Endothelial cell of umbilical vein (primary cell): ENCODE results near the gene SIRPD. TPM values are rescaled to one million over a fixed set of nuclear protein-coding genes. Genes with fewer than 3 reads are reported as not detected.

Source experiments
- BruUV-seq: library from RNA; stranded (reverse); fragments of 400-500 nt; replicated peaks from 2 replicates; lab custom pipeline; 2021; lab: Mats Ljungman, UMichigan
- CTCF ChIA-PET: fragments of 300-600, 350-600 bp; sonication (Branson Sonifier 250); formaldehyde crosslinking; loops from one replicate; lab custom pipeline; 2021; ENCODE audit warnings: antibody characterized with exemption, inconsistent platforms; lab: Charles Lee
- POLR2A ChIA-PET: fragments of 300-600, 350-600 bp; sonication (Branson Sonifier 250); formaldehyde crosslinking; loops from one replicate; lab custom pipeline; 2021; ENCODE audit warnings: antibody characterized with exemption, inconsistent platforms; lab: Charles Lee
- DNase-seq: peaks from one replicate; pipeline ENCODE4 v3.0.0-alpha.2; 2011; ENCODE audit warnings: low read depth, low spot score
- FAIRE-seq: peaks from 2 replicates; lab custom pipeline; 2011; peaks lifted over from hg19 to GRCh38; lab: Jason Lieb, UNC
- H2AFZ ChIP-seq: 2 replicates; pipeline ENCODE4 v1.6.0; 2012; ENCODE audit warnings: low read depth, low read length, control low read depth, inconsistent platforms
- H3K27ac ChIP-seq: 2 replicates; pipeline ENCODE4 v1.5.1; 2011; ENCODE audit warnings: low read depth, mild to moderate bottlenecking, control low read depth, low read length, moderate library complexity; ENCODE audit not compliant: insufficient read depth
- H3K27me3 ChIP-seq, 2 experiments: 2 replicates each; pipeline versions ENCODE4 v1.6.0 to v1.6.1; 2011; ENCODE audit warnings: low read length in 2 of 2, mixed read lengths in 1 of 2; ENCODE audit not compliant: control insufficient read depth in 2 of 2, insufficient read depth in 2 of 2
- H3K36me3 ChIP-seq, 2 experiments: 2 replicates in 1 of 2; 3 replicates in 1 of 2; pipeline ENCODE4 v1.5.1; 2011; ENCODE audit warnings: low read length in 2 of 2, mild to moderate bottlenecking in 1 of 2, moderate library complexity in 1 of 2; ENCODE audit not compliant: control insufficient read depth in 2 of 2, insufficient read depth in 2 of 2; ENCODE audit errors: extremely low read depth in 1 of 2
- H3K4me1 ChIP-seq: 3 replicates; pipeline ENCODE4 v1.5.1; 2011; ENCODE audit warnings: mild to moderate bottlenecking, low read length; ENCODE audit not compliant: control insufficient read depth, insufficient read depth; ENCODE audit errors: extremely low read depth
- H3K4me2 ChIP-seq: 2 replicates; pipeline ENCODE4 v1.6.1; 2011; ENCODE audit warnings: low read length, control low read depth, mixed read lengths; ENCODE audit not compliant: insufficient read depth
- H3K4me3 ChIP-seq, 3 experiments: fragments of 200-600 bp in 1 of 3; sonication (generic), shearing (Covaris generic) in 1 of 3; replicated peaks in 1 of 3; 2 replicates each; pipeline ENCODE4 v1.5.1; 2011 to 2016; ENCODE audit warnings: control low read depth in 3 of 3, low read length in 3 of 3, mild to moderate bottlenecking in 2 of 3, inconsistent platforms in 1 of 3, low read depth in 1 of 3, moderate library complexity in 1 of 3; ENCODE audit not compliant: insufficient read depth in 1 of 3
- H3K79me2 ChIP-seq: 2 replicates; pipeline ENCODE4 v1.6.0; 2012; ENCODE audit warnings: low read length, inconsistent platforms; ENCODE audit not compliant: control insufficient read depth, insufficient read depth
- H3K9ac ChIP-seq: replicated peaks from 2 replicates; pipeline ENCODE3; 2011; ENCODE audit warnings: low read length, control low read depth; ENCODE audit not compliant: insufficient read depth; ENCODE audit errors: extremely low read depth
- H3K9me1 ChIP-seq: replicated peaks from 3 replicates; pipeline ENCODE4 v1.6.0; 2011; ENCODE audit warnings: mild to moderate bottlenecking, low read length; ENCODE audit not compliant: control insufficient read depth, insufficient read depth; ENCODE audit errors: extremely low read depth
- H3K9me3 ChIP-seq: replicated peaks from 2 replicates; pipeline ENCODE4 v1.5.1; 2012; ENCODE audit warnings: low read length, inconsistent platforms; ENCODE audit not compliant: control insufficient read depth, insufficient read depth
- H4K20me1 ChIP-seq: replicated peaks from 2 replicates; pipeline ENCODE3; 2011; ENCODE audit warnings: mild to moderate bottlenecking, low read length; ENCODE audit not compliant: control insufficient read depth, insufficient read depth; ENCODE audit errors: extremely low read depth
- EZH2 ChIP-seq: IDR thresholded peaks from 2 replicates; pipeline ENCODE4 v1.6.1; 2012; ENCODE audit warnings: borderline replicate concordance, low read depth, mild to moderate bottlenecking, moderate library complexity, low read length, inconsistent platforms; ENCODE audit not compliant: severe bottlenecking
- FOS ChIP-seq: IDR thresholded peaks from 2 replicates; pipeline ENCODE4 v1.6.1; 2011; ENCODE audit warnings: mild to moderate bottlenecking, low read length, moderate library complexity, borderline replicate concordance; ENCODE audit not compliant: insufficient read depth
- GATA2 ChIP-seq: IDR thresholded peaks from 2 replicates; pipeline ENCODE4 v1.7.0; 2011; ENCODE audit warnings: low read depth, mild to moderate bottlenecking, moderate library complexity, mixed read lengths, low read length; ENCODE audit not compliant: insufficient read length, insufficient read depth
- JUN ChIP-seq: IDR thresholded peaks from 2 replicates; pipeline ENCODE4 v1.6.1; 2011; ENCODE audit warnings: borderline replicate concordance, low read depth; ENCODE audit not compliant: insufficient read length, insufficient read depth
- MYC ChIP-seq: IDR thresholded peaks from one replicate; pipeline ENCODE4 v1.6.1; 2011; ENCODE audit warnings: mild to moderate bottlenecking, low read depth, low read length
- POLR2A ChIP-seq: IDR thresholded peaks from 2 replicates; pipeline ENCODE4 v1.6.1; 2012; ENCODE audit warnings: low read depth, mild to moderate bottlenecking, control low read depth, low read length
- POLR2AphosphoS5 ChIP-seq: IDR thresholded peaks from 2 replicates; pipeline ENCODE4 v1.6.1; 2012; ENCODE audit warnings: low read depth, mild to moderate bottlenecking, control low read depth, low read length, moderate library complexity; ENCODE audit not compliant: insufficient read depth
- dilution Hi-C: fragments of 300-500 bp; cut with MboI; formaldehyde crosslinking; loops from one replicate; pipeline ENCODE4 v1.15.0; 2019; ENCODE audit warnings: low sequenced_read_pairs; ENCODE audit not compliant: extremely low pct_ligation_motif_present
- intact Hi-C: fragments of 100-400 bp; cut with micrococcal nuclease; formaldehyde crosslinking; loops from one replicate; pipeline ENCODE4 v1.10.0; 2022
- polyA plus RNA-seq, 4 experiments: library from polyadenylated mRNA; depleted of rRNA in 3 of 4; stranded (reverse) in 3 of 4; unstranded in 1 of 4; fragments of >200 nt; gene quantifications; 2 replicates each; pipeline versions ENCODE4 v1.2.1 to v1.2.3, GENCODE V29; 2011 to 2012; ENCODE audit warnings: missing spikeins in 1 of 4
- total RNA-seq: library from RNA; stranded (reverse); gene quantifications from 2 replicates; pipeline ENCODE4 v1.2.3, GENCODE V29; 2021
- TF ChIP-seq, protein P1 (sequence below): IDR thresholded peaks from 2 replicates; pipeline ENCODE4 v1.6.1; 2011; ENCODE audit not compliant: insufficient read depth, insufficient read length
- TF ChIP-seq, protein P2 (sequence below), 2 donors: IDR thresholded peaks; 1 replicate in 1 of 2; 2 replicates in 1 of 2; pipeline ENCODE4 v1.5.1; 2011; ENCODE audit warnings: low read length in 2 of 2, mild to moderate bottlenecking in 2 of 2, moderate library complexity in 2 of 2, control low read depth in 1 of 2, inconsistent platforms in 1 of 2, low read depth in 1 of 2; ENCODE audit not compliant: insufficient read depth in 1 of 2; ENCODE audit errors: extremely low read depth in 1 of 2

The SIRPD gene
- total and polyA plus RNA-seq, 2 donors (not counting 3 experiments of a cell fraction or from before 2014, with no cell fraction given): not detected

DNA sequence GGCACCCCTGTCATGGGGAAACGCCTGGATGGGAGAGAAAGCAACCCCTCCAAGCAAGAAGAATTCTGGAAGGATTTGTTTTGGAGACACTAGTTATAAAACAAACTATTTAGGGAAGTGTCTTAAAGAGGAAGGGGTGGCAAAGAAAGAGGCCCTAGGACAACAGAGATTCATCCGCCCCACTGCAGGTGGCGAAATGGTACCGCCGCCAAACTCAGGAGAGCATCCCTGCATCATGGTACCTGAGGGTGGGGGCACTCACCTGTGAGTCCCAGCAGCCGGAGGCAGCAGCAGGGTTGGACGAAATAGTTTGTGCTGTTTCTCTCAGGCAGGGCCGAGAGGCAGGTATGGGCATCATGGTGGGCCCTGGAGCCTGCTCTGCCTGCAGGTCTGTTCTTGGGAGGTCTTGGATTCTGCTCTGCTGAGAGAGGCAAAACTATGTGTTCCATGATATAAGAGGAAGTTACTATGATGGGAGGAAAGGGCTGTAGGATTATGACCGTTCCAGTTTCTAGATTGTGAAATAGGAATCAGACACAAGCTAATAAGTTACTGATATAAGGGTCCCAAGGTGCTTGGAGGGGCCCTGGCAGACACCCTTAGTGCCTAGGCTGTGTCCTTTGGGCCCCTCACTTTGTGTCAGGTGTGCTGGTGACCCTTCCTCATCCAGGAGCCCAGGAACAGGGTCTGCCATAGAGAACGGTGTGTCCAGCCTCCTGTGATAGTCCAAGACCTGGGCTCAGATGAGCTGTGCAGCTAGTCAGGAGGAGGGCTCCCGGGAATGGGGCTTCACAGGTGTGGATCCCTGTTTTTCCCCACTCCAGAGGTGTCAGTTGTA is 20.4 kb downstream of the SIRPD start:
- no peak overlapping the region for H2AFZ ChIP-seq
- TF ChIP-seq GATA2: no peak
- dilution Hi-C loops (no loop called here), intact Hi-C loops (no loop called here)
- no peak overlapping the region for H3K4me2 ChIP-seq
- H3K4me1 ChIP-seq: no peaks in the 10 kb centered on the region
- H3K9ac ChIP-seq: no peak overlapping the region
- no peak overlapping the region for H3K27ac ChIP-seq
- DNase-seq: no peak
- H4K20me1 ChIP-seq: no peaks in the 10 kb centered on the region
- no TSS peak for BruUV-seq
- POLR2A ChIA-PET: no interaction called here
- no peak for FAIRE-seq
- H3K4me3 ChIP-seq: no peak overlapping the region
- peaks cover 0 to 2% of the 10 kb centered on the region in 2 experiments for H3K27me3 ChIP-seq
- CTCF ChIA-PET: interaction anchor here (1.5 kb wide), 1 partner anchor 34 kb away, joined by 5 read pairs; no protein-coding TSS in a partner anchor
- no peaks in the 10 kb centered on the region for H3K36me3 ChIP-seq
- no peaks in the 10 kb centered on the region for H3K9me1 ChIP-seq
- H3K9me3 ChIP-seq: no peaks in the 10 kb centered on the region
- no peaks in the 10 kb centered on the region for H3K79me2 ChIP-seq

DNA sequence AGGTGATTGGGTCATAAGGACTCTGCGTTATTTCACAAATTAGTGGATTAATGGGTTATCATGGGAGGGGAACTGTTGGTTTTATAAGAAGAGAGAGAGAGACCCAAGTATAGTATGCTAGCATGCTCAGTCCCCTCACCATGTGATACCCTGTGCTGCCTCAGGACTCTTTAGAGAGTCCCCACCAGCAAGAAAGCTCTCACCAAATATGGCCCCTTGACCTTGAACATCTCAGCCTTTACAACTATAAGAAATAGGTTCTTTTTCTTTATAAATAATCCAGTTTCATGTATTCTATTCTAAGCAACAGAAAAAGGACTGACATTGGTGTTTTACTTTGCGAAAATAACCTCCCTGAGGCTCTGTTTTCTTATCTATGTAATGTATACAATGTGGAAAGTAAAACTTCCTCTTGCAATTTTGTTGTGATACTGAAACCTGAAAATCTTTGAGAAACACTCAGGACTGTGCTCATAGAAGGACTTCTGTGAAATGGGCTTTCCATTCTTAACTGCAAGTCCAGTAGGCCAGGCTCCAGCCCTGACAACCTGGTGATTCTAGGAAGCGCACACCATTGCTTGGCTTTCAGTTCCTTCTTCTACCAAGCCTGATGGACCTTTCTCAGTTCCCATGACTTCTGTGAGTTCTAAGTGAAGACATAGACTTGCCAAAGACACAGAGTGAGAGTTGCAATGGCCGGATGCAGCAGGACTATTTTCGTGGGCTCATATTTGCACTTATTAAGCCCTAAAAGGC is 21.9 kb downstream of the SIRPD start:
- peaks cover 0 to 2% of the 10 kb centered on the region in 2 experiments for H3K27me3 ChIP-seq
- ChIA-PET CTCF (interaction anchor here (1.0 kb wide), 1 partner anchor 241 kb away, joined by 3 read pairs; no protein-coding TSS in a partner anchor), POLR2A (no interaction called here)
- H3K4me2 ChIP-seq: no peak overlapping the region
- H3K79me2 ChIP-seq: no peaks in the 10 kb centered on the region
- H3K27ac ChIP-seq: no peak overlapping the region
- H3K4me3 ChIP-seq: no peak overlapping the region
- DNase-seq (no peak), FAIRE-seq (no peak)
- H3K4me1 ChIP-seq: no peaks in the 10 kb centered on the region
- H3K9ac ChIP-seq: no peak overlapping the region
- H3K9me3 ChIP-seq: no peaks in the 10 kb centered on the region
- intact Hi-C loops: no loop called here
- H3K9me1 ChIP-seq: no peaks in the 10 kb centered on the region
- dilution Hi-C loops: no loop called here
- BruUV-seq: no TSS peak
- TF ChIP-seq POLR2A: no peak
- TF ChIP-seq, protein P1, sequence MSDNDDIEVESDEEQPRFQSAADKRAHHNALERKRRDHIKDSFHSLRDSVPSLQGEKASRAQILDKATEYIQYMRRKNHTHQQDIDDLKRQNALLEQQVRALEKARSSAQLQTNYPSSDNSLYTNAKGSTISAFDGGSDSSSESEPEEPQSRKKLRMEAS: no peak
- TF ChIP-seq GATA2: no peak
- TF ChIP-seq FOS: no peak
- no peak for TF ChIP-seq JUN
- TF ChIP-seq, protein P2, sequence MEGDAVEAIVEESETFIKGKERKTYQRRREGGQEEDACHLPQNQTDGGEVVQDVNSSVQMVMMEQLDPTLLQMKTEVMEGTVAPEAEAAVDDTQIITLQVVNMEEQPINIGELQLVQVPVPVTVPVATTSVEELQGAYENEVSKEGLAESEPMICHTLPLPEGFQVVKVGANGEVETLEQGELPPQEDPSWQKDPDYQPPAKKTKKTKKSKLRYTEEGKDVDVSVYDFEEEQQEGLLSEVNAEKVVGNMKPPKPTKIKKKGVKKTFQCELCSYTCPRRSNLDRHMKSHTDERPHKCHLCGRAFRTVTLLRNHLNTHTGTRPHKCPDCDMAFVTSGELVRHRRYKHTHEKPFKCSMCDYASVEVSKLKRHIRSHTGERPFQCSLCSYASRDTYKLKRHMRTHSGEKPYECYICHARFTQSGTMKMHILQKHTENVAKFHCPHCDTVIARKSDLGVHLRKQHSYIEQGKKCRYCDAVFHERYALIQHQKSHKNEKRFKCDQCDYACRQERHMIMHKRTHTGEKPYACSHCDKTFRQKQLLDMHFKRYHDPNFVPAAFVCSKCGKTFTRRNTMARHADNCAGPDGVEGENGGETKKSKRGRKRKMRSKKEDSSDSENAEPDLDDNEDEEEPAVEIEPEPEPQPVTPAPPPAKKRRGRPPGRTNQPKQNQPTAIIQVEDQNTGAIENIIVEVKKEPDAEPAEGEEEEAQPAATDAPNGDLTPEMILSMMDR (IDR thresholded peaks at IDR 0.05; ENCODE audit: extremely low read depth in 1 of 2, insufficient read depth in 1 of 2, low read depth in 1 of 2, low read length in 2 of 2): no peak
- TF ChIP-seq POLR2AphosphoS5: no peak
- TF ChIP-seq EZH2: no peak
- TF ChIP-seq MYC: no peak
- H2AFZ ChIP-seq: no peak overlapping the region
- H4K20me1 ChIP-seq: no peaks in the 10 kb centered on the region
- no peaks in the 10 kb centered on the region for H3K36me3 ChIP-seq
